Keratinocyte (primary cell): ENCODE data around the gene FGD4. TPM values are rescaled to one million over a fixed set of nuclear protein-coding genes. Genes with fewer than 3 reads are reported as not detected.

Experiments used
- DNase-seq: peaks from one replicate; pipeline ENCODE4 v3.0.0-alpha.2; 2011; ENCODE audit warnings: low read depth, missing footprints, low spot score
- FAIRE-seq: peaks from 2 replicates; lab custom pipeline; 2011; peaks lifted over from hg19 to GRCh38; lab: Jason Lieb, UNC
- H2AFZ ChIP-seq: 2 replicates; pipeline ENCODE4 v1.6.0; 2012; ENCODE audit warnings: low read length, control low read depth, inconsistent platforms; ENCODE audit not compliant: control insufficient read depth
- H3K27ac ChIP-seq: 2 replicates; pipeline ENCODE4 v1.5.1; 2011; ENCODE audit warnings: low read length; ENCODE audit not compliant: control insufficient read depth, insufficient read depth
- H3K27me3 ChIP-seq: 3 replicates; pipeline ENCODE4 v1.6.0; 2011; ENCODE audit warnings: low read length; ENCODE audit not compliant: control insufficient read depth, insufficient read depth; ENCODE audit errors: extremely low read depth
- H3K36me3 ChIP-seq, 2 experiments: 2 replicates in 1 of 2; 3 replicates in 1 of 2; pipeline ENCODE4 v1.5.1; 2011; ENCODE audit warnings: low read length in 2 of 2, mild to moderate bottlenecking in 1 of 2; ENCODE audit not compliant: control insufficient read depth in 2 of 2, insufficient read depth in 2 of 2; ENCODE audit errors: extremely low read depth in 1 of 2
- H3K4me1 ChIP-seq: 3 replicates; pipeline ENCODE4 v1.5.1; 2011; ENCODE audit warnings: low read length; ENCODE audit not compliant: control insufficient read depth, insufficient read depth; ENCODE audit errors: extremely low read depth
- H3K4me2 ChIP-seq: 3 replicates; pipeline ENCODE4 v1.6.0; 2011; ENCODE audit warnings: low read depth, low read length; ENCODE audit not compliant: control insufficient read depth, insufficient read depth; ENCODE audit errors: extremely low read depth
- H3K4me3 ChIP-seq, 3 experiments: fragments of 200-600 bp in 1 of 3; sonication (generic) in 1 of 3; 2 replicates in 2 of 3; 3 replicates in 1 of 3; pipeline ENCODE4 v1.5.1; 2011 to 2016; ENCODE audit warnings: low read length in 3 of 3, mild to moderate bottlenecking in 3 of 3, control low read depth in 2 of 3, inconsistent platforms in 1 of 3, low read depth in 1 of 3, mixed read lengths in 1 of 3, mixed run types in 1 of 3, moderate library complexity in 1 of 3; ENCODE audit not compliant: control insufficient read depth in 2 of 3, insufficient read depth in 2 of 3; ENCODE audit errors: extremely low read depth in 1 of 3
- H3K79me2 ChIP-seq: 2 replicates; pipeline ENCODE4 v1.6.0; 2012; ENCODE audit warnings: low read length; ENCODE audit not compliant: control insufficient read depth, insufficient read depth
- H3K9ac ChIP-seq: 3 replicates; pipeline ENCODE4 v1.6.0; 2011; ENCODE audit warnings: low read length; ENCODE audit not compliant: control insufficient read depth, insufficient read depth; ENCODE audit errors: extremely low read depth
- H3K9me1 ChIP-seq: 3 replicates; pipeline ENCODE4 v1.6.0; 2011; ENCODE audit warnings: low read length; ENCODE audit not compliant: control insufficient read depth, insufficient read depth; ENCODE audit errors: extremely low read depth
- H3K9me3 ChIP-seq: 2 replicates; pipeline ENCODE4 v1.5.1; 2012; ENCODE audit warnings: low read depth, low read length; ENCODE audit not compliant: control insufficient read depth
- H4K20me1 ChIP-seq: 3 replicates; pipeline ENCODE4 v1.6.0; 2011; ENCODE audit warnings: low read length; ENCODE audit not compliant: control insufficient read depth, insufficient read depth; ENCODE audit errors: extremely low read depth
- CTCF ChIP-seq, 3 experiments: IDR thresholded peaks in 1 of 3; conservative IDR thresholded peaks in 1 of 3; optimal IDR thresholded peaks in 1 of 3; 2 replicates in 2 of 3; 3 replicates in 1 of 3; pipeline versions ENCODE3 to v1.5.1; 2011; ENCODE audit warnings: low read length in 3 of 3, mild to moderate bottlenecking in 3 of 3, moderate library complexity in 2 of 3, control low read depth in 1 of 3, inconsistent platforms in 1 of 3; ENCODE audit not compliant: insufficient read depth in 2 of 3; ENCODE audit errors: extremely low read depth in 1 of 3
- EZH2 ChIP-seq: IDR thresholded peaks from one replicate; pipeline ENCODE4 v1.6.1; 2012; ENCODE audit warnings: inconsistent platforms, mild to moderate bottlenecking, low read length, moderate library complexity
- dilution Hi-C: fragments of 300-500 bp; cut with MboI; formaldehyde crosslinking; loops from one replicate; pipeline ENCODE4 v1.7.0; 2020; ENCODE audit warnings: low sequenced_read_pairs; ENCODE audit not compliant: extremely low pct_ligation_motif_present
- polyA plus RNA-seq, 5 experiments: library from polyadenylated mRNA; depleted of rRNA in 3 of 5; stranded (reverse) in 3 of 5; stranded (forward) in 1 of 5; unstranded in 1 of 5; fragments of >200 nt; gene quantifications; 1 replicate in 1 of 5; 2 replicates in 3 of 5; 3 replicates in 1 of 5; pipeline versions ENCODE4 v1.2.1 to v1.2.3, GENCODE V29; 2011 to 2012; ENCODE audit warnings: missing spikeins in 2 of 5, low read depth in 1 of 5, low replicate concordance in 1 of 5

The FGD4 gene
- polyA plus RNA-seq, 1 donor (not counting 4 experiments of a cell fraction or from before 2014, with no cell fraction given): 10.5 TPM

- H3K9me1 ChIP-seq: peaks cover 3% of the 10 kb centered on the region
- no peak overlapping the region for H3K4me3 ChIP-seq
- peaks cover 29% of the 10 kb centered on the region for H3K4me1 ChIP-seq
- no peaks in the 10 kb centered on the region for H4K20me1 ChIP-seq
- dilution Hi-C loops: no loop called here
- DNase-seq (no peak), FAIRE-seq (no peak)
- peaks cover 0 to 2% of the 10 kb centered on the region in 2 experiments for H3K36me3 ChIP-seq
- no peak overlapping the region for H3K9ac ChIP-seq
- H3K4me2 ChIP-seq: no peak overlapping the region
- no peak overlapping the region for H3K27ac ChIP-seq
- H3K79me2 ChIP-seq: peaks cover 45% of the 10 kb centered on the region
- no peaks in the 10 kb centered on the region for H3K9me3 ChIP-seq
- H3K27me3 ChIP-seq: no peaks in the 10 kb centered on the region
- H2AFZ ChIP-seq: no peak overlapping the region
- TF ChIP-seq EZH2 (no peak), CTCF (optimal IDR thresholded peaks at IDR 0.05 in 1 of 3, IDR thresholded peaks at IDR 0.05 in 1 of 3, conservative IDR thresholded peaks at IDR 0.05 in 1 of 3; ENCODE audit: extremely low read depth in 1 of 3, insufficient read depth in 2 of 3, low read length in 3 of 3) (no peak)
Observed at GRCh38 chr12:32502693-32503502, 103.5 kb downstream of the FGD4 start.

GRCh38 chr12:32503730-32504129 is 104.4 kb downstream of the FGD4 start:
- no peak for TF ChIP-seq CTCF (optimal IDR thresholded peaks at IDR 0.05 in 1 of 3, IDR thresholded peaks at IDR 0.05 in 1 of 3, conservative IDR thresholded peaks at IDR 0.05 in 1 of 3; ENCODE audit: extremely low read depth in 1 of 3, insufficient read depth in 2 of 3, low read length in 3 of 3)
- TF ChIP-seq EZH2: no peak
- no peak overlapping the region for H3K9ac ChIP-seq
- H3K79me2 ChIP-seq: peaks cover 50% of the 10 kb centered on the region
- H3K27me3 ChIP-seq: no peaks in the 10 kb centered on the region
- DNase-seq: no peak
- H3K36me3 ChIP-seq: peaks cover 0 to 2% of the 10 kb centered on the region in 2 experiments
- no peaks in the 10 kb centered on the region for H3K9me3 ChIP-seq
- no peak overlapping the region for H3K4me3 ChIP-seq
- H3K9me1 ChIP-seq: peaks cover 3% of the 10 kb centered on the region
- FAIRE-seq: no peak
- dilution Hi-C loops: no loop called here
- no peak overlapping the region for H3K4me2 ChIP-seq
- no peak overlapping the region for H3K27ac ChIP-seq
- H4K20me1 ChIP-seq: no peaks in the 10 kb centered on the region
- H3K4me1 ChIP-seq: peaks cover 29% of the 10 kb centered on the region
- no peak overlapping the region for H2AFZ ChIP-seq
